ENCODE results near the gene BAIAP2.

GRCh38 chr17:81015136-81015535 lies 19.8 kb upstream of the BAIAP2 start:
- no peak for TF ChIP-seq CTCF (IDR thresholded peaks at IDR 0.05)
- no peak for TF ChIP-seq POLR2A (IDR thresholded peaks at IDR 0.05)
